Natural killer cell (primary cell): ENCODE measurements around the gene PTX4. TPM values are rescaled to one million over a fixed set of nuclear protein-coding genes. Genes with fewer than 3 reads are reported as not detected.

Source experiments
- ATAC-seq, 3 donors: fragments of 150-1000 bp in 2 of 3; fragments of 200-7000 bp in 1 of 3; cut with Tn5 transposase; 1 replicate in 1 of 3; 2 replicates in 2 of 3; pipeline ENCODE4 v1.10.0; 2021; ENCODE audit warnings: mild to moderate bottlenecking in 2 of 3, moderate library complexity in 2 of 3
- DNase-seq, 2 donors: peaks; one replicate each; pipeline versions ENCODE4 v3.0.0 to v3.0.0-alpha.2; 2013 to 2021; ENCODE audit warnings: mixed read lengths in 1 of 2
- H3K27ac ChIP-seq: one replicate; pipeline ENCODE4 v1.5.1; 2013; ENCODE audit warnings: mild to moderate bottlenecking, low read length
- H3K27me3 ChIP-seq: one replicate; pipeline ENCODE4 v1.6.1; 2013; ENCODE audit warnings: low read length; ENCODE audit not compliant: control insufficient read depth, insufficient read depth
- H3K36me3 ChIP-seq: one replicate; pipeline ENCODE4 v1.6.1; 2013; ENCODE audit warnings: low read length; ENCODE audit not compliant: control insufficient read depth, insufficient read depth
- H3K4me1 ChIP-seq: one replicate; pipeline ENCODE4 v1.6.1; 2013; ENCODE audit warnings: low read length; ENCODE audit not compliant: control insufficient read depth, insufficient read depth
- H3K4me3 ChIP-seq: one replicate; pipeline ENCODE4 v1.5.1; 2013; ENCODE audit warnings: low read length
- H3K9me3 ChIP-seq: one replicate; pipeline ENCODE4 v1.6.1; 2013; ENCODE audit warnings: low read length; ENCODE audit not compliant: control insufficient read depth, insufficient read depth
- H3K27ac Mint-ChIP-seq, 2 donors: one replicate each; pipeline ENCODE4 v1.8.0; 2022; ENCODE audit warnings: mild to moderate bottlenecking in 2 of 2, mixed read lengths in 2 of 2, moderate library complexity in 1 of 2
- H3K27me3 Mint-ChIP-seq, 2 donors: one replicate each; pipeline ENCODE4 v1.8.0; 2022; ENCODE audit warnings: low read depth in 2 of 2, mixed read lengths in 2 of 2
- H3K36me3 Mint-ChIP-seq: one replicate; pipeline ENCODE4 v1.8.0; 2022; ENCODE audit warnings: mixed read lengths
- H3K4me1 Mint-ChIP-seq, 2 donors: one replicate each; pipeline ENCODE4 v1.8.0; 2022; ENCODE audit warnings: mixed read lengths in 2 of 2
- H3K4me3 Mint-ChIP-seq: one replicate; pipeline ENCODE4 v1.8.0; 2022; ENCODE audit warnings: mild to moderate bottlenecking, moderate library complexity, mixed read lengths
- H3K9me3 Mint-ChIP-seq, 2 donors: one replicate each; pipeline ENCODE4 v1.8.0; 2022; ENCODE audit warnings: mixed read lengths in 2 of 2
- CTCF ChIP-seq: fragments of 200-600 bp; IDR thresholded peaks from one replicate; pipeline ENCODE4 v1.8.0; 2022; ENCODE audit warnings: antibody characterized with exemption
- WGBS: methylation state at CpG from one replicate; pipeline ENCODE4 v1.1.7; 2013; ENCODE audit warnings: missing lambda C conversion rate; ENCODE audit not compliant: insufficient coverage; 5-methylcytosine and 5-hydroxymethylcytosine counted together
- intact Hi-C: fragments of 100-400 bp; cut with micrococcal nuclease; formaldehyde crosslinking; loops from one replicate; pipeline ENCODE4 v1.14.2; 2022
- total RNA-seq, 4 donors: library from RNA; stranded (reverse); fragments of 120-200 nt in 1 of 4; gene quantifications; one replicate each; pipeline versions ENCODE4 v1.2.3 to v1.2.4, GENCODE V29; 2013 to 2022

The PTX4 gene
- total RNA-seq, 3 donors from 2014 or later (not counting 1 experiment from before 2014, with no cell fraction given) = 0.31 TPM; not detected in 2

GRCh38 chr16:1488054-1488601, 616 bp downstream of the PTX4 start:
- intact Hi-C loops = no loop called here
- no peak for TF ChIP-seq CTCF
- peaks cover 9 to 10% of the 10 kb centered on the region in 2 donors for H3K4me1 Mint-ChIP-seq
- no peaks in the 10 kb centered on the region for H3K36me3 Mint-ChIP-seq
- DNase-seq (no peak), ATAC-seq (no peak)
- WGBS = 91% methylated on average over 24 of the region's 24 CpGs
- Histone ChIP-seq H3K4me1 (peaks cover 9% of the 10 kb centered on the region), H3K27ac (no peak overlapping the region), H3K27me3 (no peaks in the 10 kb centered on the region), H3K36me3 (no peaks in the 10 kb centered on the region), H3K4me3 (no peak overlapping the region), H3K9me3 (no peaks in the 10 kb centered on the region)
- H3K9me3 Mint-ChIP-seq = no peaks in the 10 kb centered on the region
- no peak overlapping the region for H3K27ac Mint-ChIP-seq
- no peak overlapping the region for H3K4me3 Mint-ChIP-seq
- peaks cover 0 to 2% of the 10 kb centered on the region in 2 donors for H3K27me3 Mint-ChIP-seq

GRCh38 chr16:1487395-1488053, 1.2 kb downstream of the PTX4 start:
- H3K27me3 ChIP-seq = no peaks in the 10 kb centered on the region
- intact Hi-C loops = no loop called here
- no peak overlapping the region for H3K27ac ChIP-seq
- 94% methylated on average over 39 of the region's 39 CpGs for whole genome bisulfite sequencing
- no peaks in the 10 kb centered on the region for H3K9me3 Mint-ChIP-seq
- TF ChIP-seq CTCF = no peak
- ATAC-seq (no peak), DNase-seq (no peak)
- no peak overlapping the region for H3K27ac Mint-ChIP-seq
- peaks cover 3 to 4% of the 10 kb centered on the region in 2 donors for H3K4me1 Mint-ChIP-seq
- peaks cover 4% of the 10 kb centered on the region for H3K4me1 ChIP-seq
- H3K36me3 Mint-ChIP-seq = no peaks in the 10 kb centered on the region
- H3K36me3 ChIP-seq = no peaks in the 10 kb centered on the region
- no peaks in the 10 kb centered on the region for H3K9me3 ChIP-seq
- no peak overlapping the region for H3K4me3 ChIP-seq
- peaks cover 0 to 2% of the 10 kb centered on the region in 2 donors for H3K27me3 Mint-ChIP-seq
- no peak overlapping the region for H3K4me3 Mint-ChIP-seq

GRCh38 chr16:1486551-1487390, 2.0 kb downstream of the PTX4 start:
- Mint-ChIP-seq H3K27ac (no peak overlapping the region), H3K4me1 (no peaks in the 10 kb centered on the region), H3K9me3 (no peaks in the 10 kb centered on the region), H3K36me3 (no peaks in the 10 kb centered on the region), H3K27me3 (peaks cover 0 to 2% of the 10 kb centered on the region in 2 donors), H3K4me3 (no peak overlapping the region)
- no peak for ATAC-seq
- WGBS = 89% methylated on average over 33 of the region's 33 CpGs
- no peak for DNase-seq
- Histone ChIP-seq H3K36me3 (no peaks in the 10 kb centered on the region), H3K4me1 (no peaks in the 10 kb centered on the region), H3K27me3 (no peaks in the 10 kb centered on the region), H3K27ac (no peak overlapping the region), H3K9me3 (no peaks in the 10 kb centered on the region), H3K4me3 (no peak overlapping the region)
- TF ChIP-seq CTCF = no peak
- intact Hi-C loops = no loop called here
